HCT116 (cell line): Measurements from ENCODE around the gene TLK2. TPM values are rescaled to one million over a fixed set of nuclear protein-coding genes. Genes with fewer than 3 reads are reported as not detected.
"Not testable (repeated sequence)": the region's sequence is repeated elsewhere in the genome, so short reads cannot be mapped to it uniquely, and the experiment has no call there.

Source experiments
- ATAC-seq: fragments of 200-7000 bp; cut with Tn5 transposase; 2 replicates; pipeline ENCODE4 v1.9.1; 2020; ENCODE audit warnings: mild to moderate bottlenecking, moderate library complexity
- BruUV-seq: library from RNA; stranded (reverse); fragments of 400-500 nt; replicated peaks from 2 replicates; lab custom pipeline; 2021; lab: Mats Ljungman, UMichigan
- CTCF ChIA-PET: fragments of 300-600 bp; sonication (Branson Sonifier 250); formaldehyde crosslinking; loops from one replicate; lab custom pipeline; 2021; ENCODE audit warnings: antibody characterized with exemption; lab: Charles Lee
- POLR2A ChIA-PET: fragments of 300-600, 350-600 bp; sonication (Branson Sonifier 250); formaldehyde crosslinking; loops from one replicate; lab custom pipeline; 2021; ENCODE audit warnings: antibody characterized with exemption; lab: Charles Lee
- RAD21 ChIA-PET, 2 experiments: fragments of 300-600 bp; sonication (Branson Sonifier 250); formaldehyde crosslinking; loops; one replicate each; lab custom pipeline; 2023; ENCODE audit warnings: low total read pairs in 2 of 2; ENCODE audit not compliant: uncharacterized antibody in 2 of 2, unreplicated experiment in 2 of 2, low non-redundant PET in 1 of 2; lab: Charles Lee
- DNase-seq: peaks from one replicate; pipeline ENCODE4 v3.0.0-alpha.2; 2010; ENCODE audit warnings: low read depth, low spot score
- H2AFZ ChIP-seq: fragments of 200-600 bp; shearing (Covaris generic), sonication (generic); 2 replicates; pipeline ENCODE4 v1.6.1; 2017; ENCODE audit warnings: low read depth, mixed run types, mixed read lengths, antibody characterized with exemption, low read length; ENCODE audit not compliant: poor library complexity, severe bottlenecking
- H3K27ac ChIP-seq: 2 replicates; pipeline ENCODE4 v1.5.1; 2012; ENCODE audit warnings: low read depth, low read length
- H3K27me3 ChIP-seq: fragments of 200-600 bp; sonication (generic); 2 replicates; pipeline ENCODE4 v1.6.1; 2016; ENCODE audit warnings: mixed run types, low read length, mixed read lengths; ENCODE audit not compliant: insufficient read depth
- H3K36me3 ChIP-seq, 2 experiments: fragments of 200-500 bp in 1 of 2; fragments of 200-600 bp in 1 of 2; sonication (Bioruptor generic) in 1 of 2; sonication (generic) in 1 of 2; 2 replicates each; pipeline versions ENCODE4 v1.5.1 to v1.6.1; 2014 to 2016; ENCODE audit warnings: low read length in 2 of 2, inconsistent platforms in 1 of 2, mixed read lengths in 1 of 2, mixed run types in 1 of 2; ENCODE audit not compliant: insufficient read depth in 2 of 2, control insufficient read depth in 1 of 2
- H3K4me1 ChIP-seq, 2 experiments: fragments of 200-600 bp in 1 of 2; sonication (generic) in 1 of 2; 2 replicates each; pipeline versions ENCODE4 v1.5.1 to v1.6.1; 2012 to 2017; ENCODE audit warnings: low read length in 2 of 2, inconsistent platforms in 1 of 2, mild to moderate bottlenecking in 1 of 2, mixed read lengths in 1 of 2, mixed run types in 1 of 2, moderate library complexity in 1 of 2; ENCODE audit not compliant: insufficient read depth in 2 of 2, control insufficient read depth in 1 of 2
- H3K4me2 ChIP-seq: fragments of 200-600 bp; sonication (generic); 2 replicates; pipeline ENCODE4 v1.6.1; 2017; ENCODE audit warnings: mixed run types, low read length, mixed read lengths
- H3K4me3 ChIP-seq, 2 experiments: fragments of 200-600 bp in 1 of 2; sonication (generic) in 1 of 2; replicated peaks in 1 of 2; 2 replicates each; pipeline ENCODE4 v1.5.1; 2011 to 2016; ENCODE audit warnings: low read length in 2 of 2, control low read depth in 1 of 2, low read depth in 1 of 2, mild to moderate bottlenecking in 1 of 2, mixed read lengths in 1 of 2, mixed run types in 1 of 2
- H3K79me2 ChIP-seq: fragments of 200-600 bp; sonication (generic); 2 replicates; pipeline ENCODE4 v1.6.1; 2017; ENCODE audit warnings: mild to moderate bottlenecking, mixed run types, low read length, moderate library complexity, mixed read lengths; ENCODE audit not compliant: insufficient read depth
- H3K9ac ChIP-seq: fragments of 200-600 bp; sonication (generic); 2 replicates; pipeline ENCODE4 v1.6.1; 2016; ENCODE audit warnings: low read length, mixed read lengths
- H3K9me2 ChIP-seq: fragments of 200-600 bp; sonication (generic), shearing (Covaris generic); 2 replicates; pipeline ENCODE4 v1.6.1; 2017; ENCODE audit warnings: mixed run types, mild to moderate bottlenecking, moderate library complexity; ENCODE audit not compliant: insufficient read depth
- H3K9me3 ChIP-seq, 2 experiments: fragments of 200-500 bp in 1 of 2; fragments of 200-600 bp in 1 of 2; sonication (Bioruptor generic) in 1 of 2; sonication (generic) in 1 of 2; 2 replicates each; pipeline ENCODE4 v1.6.1; 2014 to 2017; ENCODE audit warnings: low read length in 2 of 2, mixed read lengths in 2 of 2, inconsistent platforms in 1 of 2, low read depth in 1 of 2, mild to moderate bottlenecking in 1 of 2, mixed run types in 1 of 2, moderate library complexity in 1 of 2; ENCODE audit not compliant: control insufficient read depth in 1 of 2, insufficient read depth in 1 of 2
- H4K20me1 ChIP-seq: fragments of 200-600 bp; sonication (generic), shearing (Covaris generic); 2 replicates; pipeline ENCODE4 v1.6.1; 2017; ENCODE audit warnings: mixed run types, mild to moderate bottlenecking, moderate library complexity; ENCODE audit not compliant: insufficient read depth
- ATF3 ChIP-seq: IDR thresholded peaks from 2 replicates; pipeline ENCODE4 v1.6.1; 2012
- CBX3 ChIP-seq: IDR thresholded peaks from 2 replicates; pipeline ENCODE4 v1.6.1; 2012; ENCODE audit warnings: low read depth
- EGR1 ChIP-seq: IDR thresholded peaks from 2 replicates; pipeline ENCODE4 v1.6.1; 2012; ENCODE audit warnings: low read depth
- EZH2 ChIP-seq: fragments of 200-600 bp; sonication (generic); IDR thresholded peaks from 2 replicates; pipeline ENCODE4 v1.6.1; 2017; ENCODE audit warnings: antibody characterized with exemption, mixed run types
- MAX ChIP-seq: IDR thresholded peaks from 2 replicates; pipeline ENCODE4 v1.6.1; 2012
- SIN3A ChIP-seq: IDR thresholded peaks from 2 replicates; pipeline ENCODE4 v1.6.1; 2012; ENCODE audit warnings: low read depth
- TCF7L2 ChIP-seq: IDR thresholded peaks from 2 replicates; pipeline ENCODE4 v1.7.0; 2011; ENCODE audit warnings: borderline replicate concordance, inconsistent platforms; ENCODE audit not compliant: insufficient read depth, insufficient read length; ENCODE audit errors: extremely low read depth
- ZBTB33 ChIP-seq: IDR thresholded peaks from 2 replicates; pipeline ENCODE4 v1.6.1; 2011; ENCODE audit warnings: mild to moderate bottlenecking, low read length, moderate library complexity; ENCODE audit not compliant: insufficient replicate concordance; ENCODE audit errors: extremely low read depth
- ZFX ChIP-seq: fragments of 450-650 bp; IDR thresholded peaks from 2 replicates; pipeline ENCODE4 v1.6.1; 2017
- ZNF274 ChIP-seq: fragments of 200-500 bp; sonication (Bioruptor generic); IDR thresholded peaks from 2 replicates; pipeline ENCODE4 v1.6.1; 2014; ENCODE audit warnings: mild to moderate bottlenecking, low read depth, low read length, inconsistent platforms
- intact Hi-C: fragments of 100-400 bp; cut with micrococcal nuclease; formaldehyde crosslinking; loops from 2 replicates; pipeline ENCODE4 v1.10.0; 2022
- total RNA-seq: library from RNA; stranded (reverse); gene quantifications from one replicate; pipeline ENCODE4 v1.2.1, GENCODE V29; 2021; ENCODE audit not compliant: unreplicated experiment

TLK2 gene
- total RNA-seq, 1 experiment from 2014 or later = 56.6 TPM

GRCh38 chr17:62613095-62613494, 134.5 kb downstream of the TLK2 start:
- H3K27ac ChIP-seq, H3K4me3 ChIP-seq, POLR2A ChIA-PET, intact Hi-C loops, H3K9me2 ChIP-seq, H3K4me2 ChIP-seq, ATAC-seq, H3K79me2 ChIP-seq, H3K9me3 ChIP-seq, H3K4me1 ChIP-seq, H3K27me3 ChIP-seq, H3K9ac ChIP-seq, H2AFZ ChIP-seq, RAD21 ChIA-PET, DNase-seq, H4K20me1 ChIP-seq, BruUV-seq: not testable (repeated sequence)
- peaks cover 25 to 30% of the 10 kb centered on the region in 2 experiments for H3K36me3 ChIP-seq
- CTCF ChIA-PET = interaction anchor here (2.0 kb wide), 1 partner anchor 60 kb away, joined by 4 read pairs; no protein-coding TSS in a partner anchor

- peaks cover 17 to 25% of the 10 kb centered on the region in 2 experiments; a peak in 3 of 4 replicates for H3K36me3 ChIP-seq
- H3K4me2 ChIP-seq = no peak overlapping the region
- TF ChIP-seq TCF7L2 (no peak), ZBTB33 (no peak), ZNF274 (no peak), EGR1 (no peak), ATF3 (no peak), CBX3 (no peak), EZH2 (no peak), SIN3A (no peak), MAX (no peak), ZFX (no peak)
- TF ChIP-seq, all 23 proteins: peak for 0
- Histone ChIP-seq H2AFZ (no peak overlapping the region), H3K27ac (no peak overlapping the region), H4K20me1 (0 out of 2 replicates have a peak, but pooled peaks cover 3% of the 10 kb centered on the region), H3K27me3 (no peaks in the 10 kb centered on the region), H3K79me2 (no peaks in the 10 kb centered on the region), H3K4me1 (no peaks in the 10 kb centered on the region), H3K9ac (no peak overlapping the region), H3K9me2 (no peaks in the 10 kb centered on the region), H3K9me3 (no peaks in the 10 kb centered on the region), H3K4me3 (no peak overlapping the region)
- ATAC-seq = no peak
- ChIA-PET POLR2A (no interaction called here), RAD21 (no interaction called here), CTCF (interaction anchor here (2.0 kb wide), 1 partner anchor 61 kb away, joined by 4 read pairs; no protein-coding TSS in a partner anchor)
- no peak for DNase-seq
- intact Hi-C loops = no loop called here
- BruUV-seq = no TSS peak
Measured at GRCh38 chr17:62614142-62614541, 135.5 kb downstream of the TLK2 start.
